GM12875 (cell line): ENCODE results near the gene NHSL2.

Experiments
- H3K4me3 ChIP-seq: one replicate; pipeline ENCODE4 v1.5.1; 2011; ENCODE audit warnings: low read depth, low read length, control low read depth
- TF ChIP-seq, protein P1 (sequence below): IDR thresholded peaks from 2 replicates; pipeline ENCODE4 v1.5.1; 2011; ENCODE audit warnings: low read depth, mild to moderate bottlenecking, control low read depth, inconsistent platforms, low read length, moderate library complexity, borderline replicate concordance; ENCODE audit not compliant: insufficient read depth

NHSL2 gene

GRCh38 chrX:72142094-72142793 lies 231.6 kb downstream of the NHSL2 start:
- TF ChIP-seq, protein P1, sequence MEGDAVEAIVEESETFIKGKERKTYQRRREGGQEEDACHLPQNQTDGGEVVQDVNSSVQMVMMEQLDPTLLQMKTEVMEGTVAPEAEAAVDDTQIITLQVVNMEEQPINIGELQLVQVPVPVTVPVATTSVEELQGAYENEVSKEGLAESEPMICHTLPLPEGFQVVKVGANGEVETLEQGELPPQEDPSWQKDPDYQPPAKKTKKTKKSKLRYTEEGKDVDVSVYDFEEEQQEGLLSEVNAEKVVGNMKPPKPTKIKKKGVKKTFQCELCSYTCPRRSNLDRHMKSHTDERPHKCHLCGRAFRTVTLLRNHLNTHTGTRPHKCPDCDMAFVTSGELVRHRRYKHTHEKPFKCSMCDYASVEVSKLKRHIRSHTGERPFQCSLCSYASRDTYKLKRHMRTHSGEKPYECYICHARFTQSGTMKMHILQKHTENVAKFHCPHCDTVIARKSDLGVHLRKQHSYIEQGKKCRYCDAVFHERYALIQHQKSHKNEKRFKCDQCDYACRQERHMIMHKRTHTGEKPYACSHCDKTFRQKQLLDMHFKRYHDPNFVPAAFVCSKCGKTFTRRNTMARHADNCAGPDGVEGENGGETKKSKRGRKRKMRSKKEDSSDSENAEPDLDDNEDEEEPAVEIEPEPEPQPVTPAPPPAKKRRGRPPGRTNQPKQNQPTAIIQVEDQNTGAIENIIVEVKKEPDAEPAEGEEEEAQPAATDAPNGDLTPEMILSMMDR, result no peak
- no peak overlapping the region for H3K4me3 ChIP-seq

- no peak overlapping the region for H3K4me3 ChIP-seq
- TF ChIP-seq, protein P1, result no peak
Observed at GRCh38 chrX:72142794-72143608, 232.4 kb downstream of the NHSL2 start.

DNA sequence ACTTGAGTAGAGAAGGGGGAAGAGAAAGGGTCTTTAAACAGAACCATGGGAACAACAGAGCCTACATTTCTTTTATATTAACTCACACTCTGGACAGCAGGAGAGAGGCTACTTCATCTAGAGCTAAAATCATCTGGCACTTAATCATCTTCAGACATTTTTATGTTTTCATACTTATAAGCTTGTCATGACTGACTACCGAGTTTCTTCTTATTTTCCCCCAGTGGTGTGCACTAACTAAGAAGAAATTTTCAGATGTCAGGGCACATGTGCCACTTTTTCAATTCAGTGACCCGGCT lies 232.9 kb downstream of the NHSL2 start:
- no peak overlapping the region for H3K4me3 ChIP-seq
- TF ChIP-seq, protein P1, result no peak

- no peak overlapping the region for H3K4me3 ChIP-seq
- TF ChIP-seq, protein P1, result no peak
Observed at GRCh38 chrX:72145181-72145580, 234.5 kb downstream of the NHSL2 start.

- TF ChIP-seq, protein P1, result no peak
- no peak overlapping the region for H3K4me3 ChIP-seq
Observed at GRCh38 chrX:72146527-72146926, 235.9 kb downstream of the NHSL2 start.

- no peak overlapping the region for H3K4me3 ChIP-seq
- TF ChIP-seq, protein P1, result no peak
Observed at GRCh38 chrX:72158773-72159172, 248.1 kb downstream of the NHSL2 start.

DNA sequence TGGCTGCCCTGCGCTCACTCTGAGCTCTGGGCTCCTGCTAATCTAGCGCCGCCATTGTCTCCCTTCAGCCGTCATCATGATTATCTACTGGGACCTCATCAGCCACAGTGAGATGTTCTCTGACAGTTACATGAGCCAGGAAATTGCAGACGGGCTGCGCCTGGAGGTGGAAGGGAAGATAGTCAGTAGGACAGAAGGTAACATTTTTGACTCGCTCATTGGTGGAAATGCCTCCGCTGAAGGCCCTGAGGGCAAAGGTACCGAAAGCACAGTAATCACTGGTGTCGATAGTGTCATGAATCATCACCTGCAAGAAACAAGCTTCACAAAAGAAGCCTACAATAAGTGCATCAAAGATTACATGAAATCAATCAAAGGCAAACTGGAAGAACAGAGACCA lies 249.1 kb downstream of the NHSL2 start:
- H3K4me3 ChIP-seq, result no peak overlapping the region
- TF ChIP-seq, protein P1, result no peak
